NCI-H2081 treated with DMSO at 0.1 percent for 48 hours (cell line): ENCODE results near the gene CDKN1C.
A peak's percentile ranks its signal among the peaks of the same experiment; 100 is the strongest.

Experiments
- DNase-seq: peaks from one replicate; lab custom pipeline; 2025; lab: John Stamatoyannopoulos, UW

The CDKN1C gene

DNA sequence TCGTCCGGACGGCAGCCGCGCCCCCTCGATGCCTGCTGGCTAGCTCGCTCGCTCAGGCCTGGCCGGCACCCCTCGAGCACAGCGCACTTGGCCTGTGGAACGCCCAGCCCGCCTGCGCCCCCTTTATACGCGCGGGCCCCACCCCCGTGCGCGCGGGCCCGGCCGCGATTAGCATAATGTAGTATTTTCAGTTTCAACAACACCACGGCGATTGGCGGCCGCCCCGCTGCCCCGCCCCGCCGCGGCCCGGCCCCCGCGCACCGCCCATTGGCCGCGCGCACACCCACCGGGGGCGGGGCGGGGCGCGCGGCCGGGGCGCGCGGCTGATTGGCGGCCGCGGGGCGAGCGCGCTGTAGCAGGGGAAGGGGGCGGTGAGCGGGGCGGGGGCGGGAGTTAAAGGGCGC, at the start of gene CDKN1C:
TSS of gene CDKN1C (minus strand) at position 98 of the 404 bp plus-strand sequence. CDS start 319 bp downstream, outside the sequence.
- peak; percentile 2 for DNase-seq

GRCh38 chr11:2934611-2935239, 49.1 kb upstream of the CDKN1C start:
- DNase-seq = no peak

GRCh38 chr11:2934021-2934550, 48.5 kb upstream of the CDKN1C start:
- no peak for DNase-seq

GRCh38 chr11:2933375-2934020, 47.9 kb upstream of the CDKN1C start:
- DNase-seq = no peak

- DNase-seq = no peak
Observed at GRCh38 chr11:2932850-2933251, 47.3 kb upstream of the CDKN1C start.

- no peak for DNase-seq
Observed at GRCh38 chr11:2931771-2932738, 46.5 kb upstream of the CDKN1C start.

- no peak for DNase-seq
Observed at GRCh38 chr11:2931420-2931746, 45.8 kb upstream of the CDKN1C start.

DNA sequence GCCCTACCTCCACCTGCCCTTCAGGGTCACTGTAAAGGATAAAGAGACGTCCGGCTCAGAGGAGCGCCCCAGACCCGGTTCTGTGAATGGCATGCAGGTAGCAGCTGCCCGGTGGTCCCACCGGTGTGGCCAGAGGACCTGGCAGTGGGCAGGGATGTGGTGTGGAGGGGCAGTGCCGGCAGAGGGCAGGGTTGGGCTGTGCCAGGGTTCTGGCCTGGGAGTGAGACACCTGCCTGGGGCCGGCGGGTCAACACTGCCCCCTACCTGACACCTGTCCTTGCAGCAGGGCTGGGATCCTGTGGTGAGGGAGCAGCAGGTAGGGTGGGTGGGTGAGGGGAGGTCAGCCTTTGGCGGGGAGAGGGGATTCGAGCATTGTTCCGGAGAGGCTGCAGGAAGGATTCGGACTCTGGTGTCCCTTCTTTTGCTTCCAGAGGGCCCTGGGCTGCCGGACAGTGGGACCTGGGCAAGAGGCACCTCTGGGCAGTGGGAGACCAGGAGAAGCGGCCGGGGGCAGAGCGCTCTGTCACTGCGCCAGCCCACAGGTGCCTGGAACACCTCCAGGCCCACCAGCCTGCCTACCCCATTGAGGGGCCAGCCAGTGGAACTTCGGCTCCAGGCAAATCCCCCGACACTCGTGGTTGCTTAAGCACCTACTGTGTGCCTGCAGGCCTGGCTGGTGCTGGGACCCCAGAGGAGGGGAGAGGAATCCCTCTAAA, 45.3 kb upstream of the CDKN1C start:
- DNase-seq = no peak

- DNase-seq = no peak
Observed at GRCh38 chr11:2929950-2930703, 44.6 kb upstream of the CDKN1C start.

GRCh38 chr11:2929531-2929949, 44.0 kb upstream of the CDKN1C start:
- DNase-seq = no peak

DNA sequence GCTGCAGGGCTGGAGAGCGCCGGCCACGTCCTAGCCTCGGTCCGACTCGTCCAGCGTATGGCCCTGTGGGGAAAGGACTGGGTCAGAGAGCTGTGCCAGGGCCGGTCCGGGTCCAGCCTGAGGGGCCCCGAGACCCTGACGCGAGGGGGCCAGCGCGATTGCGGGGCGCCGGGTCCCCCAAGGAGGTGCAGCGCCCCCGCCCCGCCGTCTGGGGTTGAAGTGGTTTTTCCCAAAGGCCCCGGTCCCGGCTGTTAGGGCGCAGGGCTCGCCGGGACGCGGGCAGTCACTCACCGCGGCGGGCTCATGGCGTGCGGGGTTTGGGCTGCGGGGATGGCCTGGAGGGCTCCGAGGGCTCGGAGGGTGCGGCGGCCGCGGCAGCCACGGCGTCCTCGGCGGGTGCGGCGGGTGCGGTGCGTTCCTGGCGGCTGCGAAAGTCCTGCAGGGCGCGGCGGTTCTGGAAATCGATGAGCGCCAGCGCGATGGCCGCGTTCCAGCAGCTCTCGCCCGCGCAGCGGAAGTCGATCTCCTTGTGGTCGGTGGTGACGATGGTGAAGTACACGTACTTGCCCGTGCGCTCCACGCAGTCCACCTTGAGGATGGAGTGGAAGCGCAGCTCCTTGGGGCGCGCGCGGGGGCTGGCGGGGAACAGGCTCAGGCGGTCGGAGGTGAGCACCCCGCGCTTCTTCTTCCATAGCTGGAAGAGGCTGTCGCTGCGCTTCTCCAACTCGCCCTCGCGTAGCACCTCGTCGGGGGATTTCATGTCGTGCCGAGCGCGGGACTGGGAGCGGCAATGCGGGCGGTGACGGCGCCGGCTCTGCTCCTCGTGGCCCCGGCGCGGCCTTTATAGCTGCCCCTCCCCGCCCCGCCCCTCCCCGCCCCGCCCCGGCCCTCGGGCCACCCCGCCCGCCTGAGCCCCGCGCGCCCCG, 43.3 kb upstream of the CDKN1C start, which contains the start of gene PHLDA2:
TSS of gene PHLDA2 (minus strand) at position 816 of the 926 bp plus-strand sequence. CDS start at position 760, 56 bp downstream.
- DNase-seq = no peak

- DNase-seq = no peak
Observed at GRCh38 chr11:2927851-2928604, 42.5 kb upstream of the CDKN1C start.

DNA sequence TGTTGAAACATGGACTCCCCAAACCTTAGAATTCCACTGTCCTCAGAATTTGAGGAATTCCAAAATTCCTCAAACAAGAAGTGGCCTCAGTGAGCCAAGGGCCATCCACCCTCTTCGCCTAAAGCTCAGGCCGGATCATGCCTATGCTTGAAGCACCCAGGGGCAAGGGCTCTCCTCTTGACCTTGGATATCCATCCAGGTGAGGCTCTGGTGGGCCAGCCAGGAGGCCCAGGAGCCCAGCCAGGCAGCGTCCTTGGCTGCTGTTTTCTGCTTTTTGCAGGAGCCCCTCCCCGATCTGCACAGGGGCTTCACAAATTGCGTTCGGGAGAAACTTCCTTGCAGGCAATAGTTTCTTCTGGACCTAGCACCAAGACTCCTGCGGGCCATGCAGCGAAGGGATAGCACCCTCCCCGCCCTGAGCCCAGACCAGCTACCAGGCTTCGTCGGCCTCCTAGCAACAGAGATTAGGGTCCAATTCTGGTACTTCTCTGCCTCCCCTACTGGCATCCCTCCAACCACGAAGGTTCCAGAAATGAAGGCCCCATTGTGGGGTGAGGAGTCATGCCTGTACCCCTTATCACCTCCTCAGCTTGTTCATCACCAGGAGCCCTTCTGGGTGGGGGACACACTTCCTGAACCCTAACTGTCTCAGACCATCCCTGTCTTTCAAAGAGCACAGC, 41.7 kb upstream of the CDKN1C start:
- no peak for DNase-seq

DNA sequence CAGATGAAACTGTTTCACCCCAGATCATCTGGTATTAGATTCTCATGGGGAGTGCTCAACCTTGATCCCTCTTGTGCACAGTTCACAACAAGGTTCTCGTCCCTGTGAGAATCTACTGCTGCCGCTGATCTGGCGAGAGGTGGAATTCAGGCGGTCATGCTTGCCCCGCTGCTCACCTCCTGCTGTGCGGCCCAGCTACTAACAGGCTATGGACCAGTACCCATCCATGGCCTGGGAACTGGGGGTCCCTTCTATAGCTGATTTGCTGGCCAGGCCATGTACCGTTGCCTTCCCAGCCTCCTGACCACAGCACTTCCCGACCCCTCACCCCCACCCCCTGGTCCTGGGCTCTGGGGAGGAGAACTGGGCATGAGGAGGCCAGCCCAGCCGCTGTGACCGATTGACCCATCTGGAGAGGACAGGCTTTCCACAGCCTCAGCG, 41.1 kb upstream of the CDKN1C start:
- DNase-seq = no peak

DNA sequence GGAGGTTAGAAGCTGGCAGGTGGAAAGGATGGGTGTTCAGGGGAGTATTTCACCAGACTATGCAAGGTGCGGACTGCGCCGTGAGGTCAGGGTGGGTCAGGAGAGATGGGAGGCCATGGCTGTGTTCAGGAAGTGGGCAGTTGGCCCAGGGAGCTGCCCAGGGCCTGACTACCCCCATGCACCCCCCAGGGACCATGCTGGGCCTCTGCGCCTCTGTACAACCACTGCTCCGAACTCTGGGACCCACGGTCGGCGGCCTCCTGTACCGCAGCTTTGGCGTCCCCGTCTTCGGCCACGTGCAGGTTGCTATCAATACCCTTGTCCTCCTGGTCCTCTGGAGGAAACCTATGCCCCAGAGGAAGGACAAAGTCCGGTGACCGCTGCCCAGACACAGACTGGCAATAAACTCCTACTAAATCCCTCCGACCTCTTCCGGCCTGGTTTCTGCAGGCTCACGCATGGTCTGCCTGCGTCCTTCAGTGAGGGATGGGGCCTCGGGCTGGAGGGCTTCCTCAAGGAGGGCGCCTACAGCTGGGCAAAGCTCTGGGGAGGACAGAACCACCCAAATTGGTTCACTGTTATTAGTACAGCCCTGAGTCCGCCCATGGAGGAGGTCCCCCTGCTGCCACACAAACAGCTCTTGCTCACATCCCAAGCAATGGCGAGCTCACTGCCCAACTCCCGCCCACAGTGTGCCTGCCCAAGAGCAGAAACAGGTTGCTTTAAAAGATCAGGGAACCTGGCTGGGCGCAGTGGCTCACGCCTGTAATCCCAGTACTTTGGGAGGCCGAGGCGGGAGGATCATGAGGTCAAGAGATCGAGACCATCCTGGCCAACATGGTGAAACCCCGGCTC, 39.5 kb upstream of the CDKN1C start:
- no peak for DNase-seq

GRCh38 chr11:2924381-2924780, 38.8 kb upstream of the CDKN1C start:
- DNase-seq = no peak
